ENCODE results near the gene APLP1.

DNA sequence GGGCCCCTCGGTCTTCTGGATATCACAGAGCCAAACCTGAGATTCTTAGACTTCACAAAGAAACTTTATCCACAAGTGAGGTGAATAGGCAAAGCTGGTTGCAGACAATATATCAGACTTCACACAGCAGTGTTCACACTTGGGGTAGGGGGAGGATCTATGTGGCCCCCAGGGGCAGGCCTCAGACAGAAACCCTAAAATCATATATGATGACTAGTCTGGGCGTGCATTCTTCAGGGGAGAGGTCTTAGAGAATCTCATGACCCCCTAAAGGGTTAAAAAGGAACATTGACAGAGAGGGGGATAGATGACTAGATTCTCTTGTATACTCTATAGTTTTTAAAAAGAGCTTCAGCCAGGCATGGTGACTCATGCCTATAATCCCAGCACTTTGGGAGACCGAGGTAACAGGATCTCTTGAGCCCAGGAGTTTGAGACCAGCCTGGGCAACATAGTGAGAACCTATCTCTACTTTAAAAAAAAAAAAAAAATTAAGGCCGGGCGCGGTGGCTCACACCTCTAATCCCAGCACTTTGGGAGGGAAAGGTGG, 36.9 kb downstream of the APLP1 start:
- no peak for TF ChIP-seq POLR2A (IDR thresholded peaks at IDR 0.05; ENCODE audit: low read depth, low read length)
- no peak for TF ChIP-seq POLR2AphosphoS5 (IDR thresholded peaks at IDR 0.05; ENCODE audit: low read depth, low read length)
